K562 (cell line): ENCODE data around the gene C1orf216. TPM values are rescaled to one million over a fixed set of nuclear protein-coding genes. Genes with fewer than 3 reads are reported as not detected.

Experiments used
- ARID2 ChIP-seq: fragments of 450-650 bp; IDR thresholded peaks from 2 replicates; pipeline ENCODE4 v1.6.1; 2017; ENCODE audit warnings: antibody characterized with exemption, mild to moderate bottlenecking
- ERF ChIP-seq: fragments of 450-650 bp; formaldehyde crosslinking; IDR thresholded peaks from 2 replicates; pipeline ENCODE4 v1.4.0; 2020; ENCODE audit warnings: mild to moderate bottlenecking, mixed read lengths
- GATA2 ChIP-seq: sonication (generic); formaldehyde crosslinking; IDR thresholded peaks from 2 replicates; pipeline ENCODE4 v1.4.0; 2020; ENCODE audit warnings: mild to moderate bottlenecking, missing genetic modification reagents
- HDAC6 ChIP-seq: IDR thresholded peaks from 2 replicates; pipeline ENCODE4 v1.6.1; 2012; ENCODE audit warnings: low read depth, mild to moderate bottlenecking, control low read depth, inconsistent platforms, low read length, moderate library complexity
- HDGF ChIP-seq: fragments of 450-650 bp; IDR thresholded peaks from 2 replicates; pipeline ENCODE4 v1.6.1; 2016
- ILF3 ChIP-seq: fragments of 450-650 bp; IDR thresholded peaks from 2 replicates; pipeline ENCODE4 v1.6.1; 2018; ENCODE audit warnings: antibody characterized with exemption, mild to moderate bottlenecking, moderate library complexity, borderline replicate concordance
- MYC ChIP-seq, 2 experiments: fragments of 250-450 bp in 1 of 2; sonication (Bioruptor Pico) in 1 of 2; IDR thresholded peaks; 2 replicates each; pipeline versions ENCODE4 v1.5.1 to v1.6.1; 2012 to 2021; ENCODE audit warnings: low read depth in 2 of 2, borderline replicate concordance in 1 of 2, improper control_type of control experiment in 1 of 2, low read length in 1 of 2, mild to moderate bottlenecking in 1 of 2, moderate library complexity in 1 of 2
- NR2C2 ChIP-seq, 2 experiments: fragments of 200-800 bp in 1 of 2; sonication (Bioruptor generic) in 1 of 2; sonication (generic) in 1 of 2; formaldehyde crosslinking in 1 of 2; IDR thresholded peaks; 2 replicates each; pipeline versions ENCODE4 v1.6.1 to v1.8.0; 2016 to 2022; ENCODE audit warnings: mild to moderate bottlenecking in 1 of 2, missing compliant biosample characterization in 1 of 2, missing genetic modification characterization in 1 of 2, missing genetic modification reagents in 1 of 2
- RBM34 ChIP-seq: fragments of 200-400 bp; formaldehyde crosslinking; IDR thresholded peaks from 2 replicates; pipeline ENCODE4 v1.6.1; 2018; ENCODE audit warnings: low read length, borderline replicate concordance; ENCODE audit not compliant: insufficient read depth
- TBP ChIP-seq: optimal IDR thresholded peaks from 2 replicates; pipeline ENCODE3; 2011; ENCODE audit warnings: low read depth, low read length, improper control_type of control experiment
- TRIM24 ChIP-seq, 2 experiments: fragments of 450-650 bp; IDR thresholded peaks; 2 replicates each; pipeline ENCODE4 v1.6.1; 2016
- ZFP91 ChIP-seq: sonication (generic); formaldehyde crosslinking; IDR thresholded peaks from 2 replicates; pipeline ENCODE4 v1.8.0; 2022; ENCODE audit warnings: mild to moderate bottlenecking, missing genetic modification reagents
- polyA plus RNA-seq, 8 experiments: library from polyadenylated mRNA; depleted of rRNA in 4 of 8; stranded (reverse) in 5 of 8; unstranded in 3 of 8; fragments of >200 nt; fragmentation: Nextera tagmentation in 2 of 8; fragmentation: Illumina TruSeq in 1 of 8; extraction: Ambion mirVana in 2 of 8; extraction: Trizol in 1 of 8; gene quantifications; 2 replicates each; pipeline versions ENCODE4 v1.2.1 to v1.2.3, GENCODE V29; 2011 to 2014; ENCODE audit warnings: inconsistent platforms in 1 of 8, missing spikeins in 1 of 8
- total RNA-seq, 7 experiments: library from RNA; depleted of rRNA in 6 of 7; stranded (reverse); fragments of >200 nt in 6 of 7; fragmentation: Illumina TruSeq in 2 of 7; extraction: Trizol in 2 of 7; gene quantifications; 2 replicates each; pipeline versions ENCODE4 v1.2.1 to v1.2.3, GENCODE V29; 2011 to 2021; ENCODE audit warnings: low replicate concordance in 1 of 7
- TF ChIP-seq, protein P1 (sequence below), 2 experiments: fragments of 150-350 bp in 1 of 2; IDR thresholded peaks; 2 replicates each; pipeline ENCODE4 v1.6.1; 2012 to 2016; ENCODE audit warnings: low read depth in 2 of 2, low read length in 2 of 2, mild to moderate bottlenecking in 1 of 2, moderate library complexity in 1 of 2
- TF ChIP-seq, protein P2 (sequence below): fragments of 450-650 bp; IDR thresholded peaks from 2 replicates; pipeline ENCODE4 v1.6.1; 2016; ENCODE audit warnings: borderline replicate concordance
- TF ChIP-seq, protein P3 (sequence below): IDR thresholded peaks from 3 replicates; pipeline ENCODE4 v1.6.1; 2011; ENCODE audit warnings: borderline replicate concordance, mild to moderate bottlenecking; ENCODE audit not compliant: insufficient read length, insufficient read depth

Gene C1orf216
- total and polyA plus RNA-seq, 9 of the 15 experiments (the other 6 are each of a cell fraction or from before 2014, with no cell fraction given), result 3.4 to 25.1 (median 15.0) TPM

- TF ChIP-seq, protein P1, sequence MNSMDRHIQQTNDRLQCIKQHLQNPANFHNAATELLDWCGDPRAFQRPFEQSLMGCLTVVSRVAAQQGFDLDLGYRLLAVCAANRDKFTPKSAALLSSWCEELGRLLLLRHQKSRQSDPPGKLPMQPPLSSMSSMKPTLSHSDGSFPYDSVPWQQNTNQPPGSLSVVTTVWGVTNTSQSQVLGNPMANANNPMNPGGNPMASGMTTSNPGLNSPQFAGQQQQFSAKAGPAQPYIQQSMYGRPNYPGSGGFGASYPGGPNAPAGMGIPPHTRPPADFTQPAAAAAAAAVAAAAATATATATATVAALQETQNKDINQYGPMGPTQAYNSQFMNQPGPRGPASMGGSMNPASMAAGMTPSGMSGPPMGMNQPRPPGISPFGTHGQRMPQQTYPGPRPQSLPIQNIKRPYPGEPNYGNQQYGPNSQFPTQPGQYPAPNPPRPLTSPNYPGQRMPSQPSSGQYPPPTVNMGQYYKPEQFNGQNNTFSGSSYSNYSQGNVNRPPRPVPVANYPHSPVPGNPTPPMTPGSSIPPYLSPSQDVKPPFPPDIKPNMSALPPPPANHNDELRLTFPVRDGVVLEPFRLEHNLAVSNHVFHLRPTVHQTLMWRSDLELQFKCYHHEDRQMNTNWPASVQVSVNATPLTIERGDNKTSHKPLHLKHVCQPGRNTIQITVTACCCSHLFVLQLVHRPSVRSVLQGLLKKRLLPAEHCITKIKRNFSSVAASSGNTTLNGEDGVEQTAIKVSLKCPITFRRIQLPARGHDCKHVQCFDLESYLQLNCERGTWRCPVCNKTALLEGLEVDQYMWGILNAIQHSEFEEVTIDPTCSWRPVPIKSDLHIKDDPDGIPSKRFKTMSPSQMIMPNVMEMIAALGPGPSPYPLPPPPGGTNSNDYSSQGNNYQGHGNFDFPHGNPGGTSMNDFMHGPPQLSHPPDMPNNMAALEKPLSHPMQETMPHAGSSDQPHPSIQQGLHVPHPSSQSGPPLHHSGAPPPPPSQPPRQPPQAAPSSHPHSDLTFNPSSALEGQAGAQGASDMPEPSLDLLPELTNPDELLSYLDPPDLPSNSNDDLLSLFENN (IDR thresholded peaks at IDR 0.05; ENCODE audit: low read depth in 2 of 2, low read length in 2 of 2), result 0 out of 4 replicates have a peak, but pooled peaks of 1 of the 2 experiments have one; percentile 39
- TF ChIP-seq, protein P2, sequence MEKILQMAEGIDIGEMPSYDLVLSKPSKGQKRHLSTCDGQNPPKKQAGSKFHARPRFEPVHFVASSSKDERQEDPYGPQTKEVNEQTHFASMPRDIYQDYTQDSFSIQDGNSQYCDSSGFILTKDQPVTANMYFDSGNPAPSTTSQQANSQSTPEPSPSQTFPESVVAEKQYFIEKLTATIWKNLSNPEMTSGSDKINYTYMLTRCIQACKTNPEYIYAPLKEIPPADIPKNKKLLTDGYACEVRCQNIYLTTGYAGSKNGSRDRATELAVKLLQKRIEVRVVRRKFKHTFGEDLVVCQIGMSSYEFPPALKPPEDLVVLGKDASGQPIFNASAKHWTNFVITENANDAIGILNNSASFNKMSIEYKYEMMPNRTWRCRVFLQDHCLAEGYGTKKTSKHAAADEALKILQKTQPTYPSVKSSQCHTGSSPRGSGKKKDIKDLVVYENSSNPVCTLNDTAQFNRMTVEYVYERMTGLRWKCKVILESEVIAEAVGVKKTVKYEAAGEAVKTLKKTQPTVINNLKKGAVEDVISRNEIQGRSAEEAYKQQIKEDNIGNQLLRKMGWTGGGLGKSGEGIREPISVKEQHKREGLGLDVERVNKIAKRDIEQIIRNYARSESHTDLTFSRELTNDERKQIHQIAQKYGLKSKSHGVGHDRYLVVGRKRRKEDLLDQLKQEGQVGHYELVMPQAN, result no peak; the same call in 1 of the 2 replicates
- TF ChIP-seq HDAC6 (no peak), ILF3 (no peak), NR2C2 (CRISPR knock-in tag; IDR thresholded peaks at IDR 0.05) (no peak; the same call in 1 of the 2 replicates), NR2C2 (tag; IDR thresholded peaks at IDR 0.05) (peak; percentile 94), ERF (CRISPR knock-in tag) (0 out of 2 replicates have a peak, but pooled peaks have one; percentile 72), RBM34 (no peak), TBP (peak; percentile 48), HDGF (0 out of 2 replicates have a peak, but pooled peaks have one; percentile 86), GATA2 (CRISPR knock-in tag) (no peak), TRIM24 (IDR thresholded peaks at IDR 0.05) (peak in 1 of 2 experiments; percentile 26; a peak in 1 of 4 replicates), MYC (IDR thresholded peaks at IDR 0.05; ENCODE audit: low read depth, low read length) (peak; percentile 91), MYC (CRISPR knock-in tag; IDR thresholded peaks at IDR 0.05; ENCODE audit: borderline replicate concordance, low read depth) (peak; percentile 72; the same call in 1 of the 2 replicates), ARID2 (no peak), ZFP91 (CRISPR knock-in tag) (peak; percentile 12; the same call in 1 of the 2 replicates)
- TF ChIP-seq, protein P3, sequence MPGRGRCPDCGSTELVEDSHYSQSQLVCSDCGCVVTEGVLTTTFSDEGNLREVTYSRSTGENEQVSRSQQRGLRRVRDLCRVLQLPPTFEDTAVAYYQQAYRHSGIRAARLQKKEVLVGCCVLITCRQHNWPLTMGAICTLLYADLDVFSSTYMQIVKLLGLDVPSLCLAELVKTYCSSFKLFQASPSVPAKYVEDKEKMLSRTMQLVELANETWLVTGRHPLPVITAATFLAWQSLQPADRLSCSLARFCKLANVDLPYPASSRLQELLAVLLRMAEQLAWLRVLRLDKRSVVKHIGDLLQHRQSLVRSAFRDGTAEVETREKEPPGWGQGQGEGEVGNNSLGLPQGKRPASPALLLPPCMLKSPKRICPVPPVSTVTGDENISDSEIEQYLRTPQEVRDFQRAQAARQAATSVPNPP, result no peak
Observed at GRCh38 chr1:35718492-35719336, at the start of gene C1orf216 (continued).
